HG03354 (cell line): ENCODE data around the gene IGSF9.

Experiments used
- ATAC-seq: cut with Tn5 transposase; IDR thresholded peaks from one replicate; pipeline ENCODE4 v1.9.1; 2021; ENCODE audit warnings: mild to moderate bottlenecking; ENCODE audit not compliant: unreplicated experiment, poor library complexity, severe bottlenecking

Gene IGSF9

DNA sequence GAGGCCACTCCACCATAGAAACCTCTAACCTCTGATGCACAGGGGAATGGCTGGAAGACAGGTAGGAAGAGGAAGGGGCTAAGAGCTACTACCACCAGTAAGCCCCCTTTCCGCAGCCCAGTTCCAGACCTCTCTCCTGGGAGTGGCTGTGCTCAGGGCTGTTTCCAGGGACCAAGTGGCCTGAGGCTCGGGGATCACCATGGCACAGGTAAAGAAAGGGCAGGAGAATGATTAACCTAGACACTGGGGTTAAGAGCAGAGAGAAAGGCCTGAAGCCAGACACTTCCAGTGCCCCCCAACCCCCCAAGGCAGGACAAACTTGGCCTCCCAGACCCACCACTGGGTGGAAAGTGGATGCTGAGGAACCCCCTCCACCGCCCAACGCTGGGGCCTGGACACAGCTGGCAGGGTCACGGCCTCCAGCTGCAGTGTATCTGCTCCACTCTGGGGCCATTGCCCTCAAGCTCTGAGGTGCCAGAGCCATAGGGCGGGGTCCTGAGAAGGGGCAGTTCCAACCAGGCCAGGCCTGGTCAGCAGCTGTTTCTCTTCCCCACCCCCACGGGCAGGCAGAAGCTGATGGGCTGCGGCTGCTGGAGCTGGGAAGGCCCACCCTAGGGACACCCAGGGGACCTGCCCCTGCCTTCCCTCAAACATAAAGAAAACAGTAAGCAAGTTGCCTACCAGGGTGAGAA is 22.8 kb downstream of the IGSF9 start:
- peak; percentile 7 for ATAC-seq

DNA sequence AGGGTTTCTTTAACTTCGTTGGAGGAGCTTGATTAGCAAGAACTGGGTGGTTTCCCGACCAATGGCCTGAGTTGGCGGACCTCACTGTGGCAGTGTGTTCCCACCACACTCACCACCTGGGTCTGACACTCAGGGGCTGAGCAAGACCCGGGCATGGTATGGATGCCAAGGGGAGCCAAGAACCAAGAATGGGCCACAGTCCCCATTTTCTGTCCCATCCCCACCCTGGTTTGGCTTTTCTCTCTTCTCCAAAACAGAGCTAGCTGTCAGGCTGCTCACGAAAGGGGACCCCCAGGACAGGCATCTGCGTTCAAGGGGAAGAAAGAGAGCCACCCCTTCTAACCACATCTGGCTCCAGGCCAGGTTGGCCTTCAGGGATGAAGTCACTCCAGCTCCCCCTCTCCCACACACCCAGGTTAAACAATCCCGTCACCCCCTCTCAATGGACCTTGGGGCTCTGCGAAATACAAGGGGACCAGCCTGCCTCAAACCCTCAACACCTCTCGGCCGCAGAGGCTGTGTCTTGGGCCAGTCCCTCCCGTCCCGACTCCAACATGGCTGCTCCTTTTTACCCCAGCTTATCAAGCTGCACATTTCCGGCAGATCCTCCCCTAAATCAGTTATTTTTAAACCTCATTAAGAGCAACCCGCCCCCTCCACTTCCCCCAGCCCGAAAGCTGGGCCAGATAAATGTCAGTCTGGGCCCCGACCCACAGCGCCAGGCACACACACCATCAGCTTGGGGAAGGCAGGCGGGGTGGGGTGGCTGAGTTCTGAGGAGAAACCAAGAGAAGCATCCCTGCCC is 23.5 kb downstream of the IGSF9 start:
- no peak for ATAC-seq

DNA sequence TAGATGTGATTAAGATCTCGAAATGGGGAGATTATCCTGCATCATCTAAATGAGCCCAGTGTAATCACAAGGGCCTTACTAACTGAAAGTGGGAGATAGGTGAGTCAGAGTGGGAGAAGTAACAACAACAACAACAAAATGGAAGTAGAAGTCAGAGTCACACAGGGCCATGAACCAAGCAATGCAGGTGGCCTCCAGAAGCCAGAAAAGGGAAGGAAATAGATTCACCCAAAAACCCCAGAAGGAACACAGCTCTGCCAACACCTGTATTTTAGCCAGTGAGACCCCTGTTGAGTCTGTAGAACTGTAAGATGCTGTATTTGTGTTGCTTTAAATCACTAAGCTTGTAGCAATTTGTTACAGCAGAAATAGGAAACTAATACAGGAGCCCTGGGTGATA is 24.2 kb downstream of the IGSF9 start:
- peak; percentile 17 for ATAC-seq

DNA sequence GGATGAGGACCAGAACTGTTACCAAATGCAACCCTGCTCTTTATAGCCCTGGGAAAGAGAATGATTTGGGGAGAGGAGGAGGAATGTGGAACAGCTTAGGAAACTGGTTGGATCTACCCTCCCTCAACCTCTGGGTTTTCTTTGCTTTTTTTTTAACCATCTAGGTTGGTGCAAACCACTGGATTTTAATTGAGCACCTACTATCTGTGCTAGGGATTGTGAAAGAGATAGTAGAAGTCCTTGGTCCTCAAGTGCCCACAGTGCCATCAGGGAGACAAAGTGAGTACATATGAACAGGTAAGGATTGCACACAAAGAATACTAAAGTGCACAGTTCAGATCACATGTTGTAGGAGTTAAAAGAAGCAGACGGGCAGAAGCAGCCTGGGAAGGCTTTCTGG is 24.8 kb downstream of the IGSF9 start:
- no peak for ATAC-seq

DNA sequence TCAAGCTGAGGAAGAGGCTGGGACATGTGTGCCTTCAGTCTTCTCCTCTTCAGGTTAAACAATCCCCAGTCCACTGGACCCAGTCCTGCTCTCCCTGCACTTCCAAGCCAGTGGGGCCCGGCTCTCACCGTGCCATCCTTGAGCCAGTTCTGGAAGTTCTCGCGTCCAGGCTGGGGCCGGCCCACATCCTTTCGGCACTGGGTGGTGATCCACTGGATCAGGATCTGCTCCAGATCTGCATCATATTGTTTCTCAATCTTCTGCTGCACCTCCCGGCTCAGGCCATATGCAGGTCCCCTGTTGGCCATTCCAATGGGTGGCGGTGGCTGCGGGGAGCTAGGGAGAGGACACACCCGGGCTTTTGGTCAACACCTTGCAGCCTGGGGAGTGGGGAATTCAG is 25.2 kb downstream of the IGSF9 start:
- no peak for ATAC-seq

DNA sequence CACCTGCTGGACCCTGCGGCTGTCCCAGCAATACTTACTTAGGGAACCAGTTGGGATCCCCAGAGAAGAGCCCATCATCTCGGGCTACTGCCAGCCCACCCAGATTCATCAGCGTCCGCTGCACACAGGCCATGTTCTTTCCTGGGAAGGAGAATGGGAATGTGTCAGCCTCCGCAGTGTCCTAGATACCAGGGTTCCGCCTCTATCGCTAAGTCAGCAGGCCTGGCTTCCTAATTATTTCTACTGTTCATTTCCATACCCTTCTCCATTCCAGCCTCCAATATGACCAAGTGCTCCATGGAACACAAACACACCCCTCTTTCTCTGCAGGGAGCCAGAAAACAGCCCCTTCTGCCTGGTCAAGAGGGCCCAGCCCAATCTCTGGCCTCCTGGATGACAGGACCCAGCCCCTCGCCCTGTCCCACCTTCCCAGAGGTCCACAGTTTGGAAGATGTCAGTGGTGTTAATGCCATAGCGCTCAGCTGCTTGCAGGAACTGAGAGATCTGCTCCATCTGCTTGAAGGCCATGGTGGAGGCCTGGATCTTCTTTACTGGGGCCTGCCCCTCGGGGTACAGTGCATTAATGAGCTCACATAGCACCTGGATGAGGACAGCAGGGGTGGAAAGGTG is 26.1 kb downstream of the IGSF9 start:
- no peak for ATAC-seq

DNA sequence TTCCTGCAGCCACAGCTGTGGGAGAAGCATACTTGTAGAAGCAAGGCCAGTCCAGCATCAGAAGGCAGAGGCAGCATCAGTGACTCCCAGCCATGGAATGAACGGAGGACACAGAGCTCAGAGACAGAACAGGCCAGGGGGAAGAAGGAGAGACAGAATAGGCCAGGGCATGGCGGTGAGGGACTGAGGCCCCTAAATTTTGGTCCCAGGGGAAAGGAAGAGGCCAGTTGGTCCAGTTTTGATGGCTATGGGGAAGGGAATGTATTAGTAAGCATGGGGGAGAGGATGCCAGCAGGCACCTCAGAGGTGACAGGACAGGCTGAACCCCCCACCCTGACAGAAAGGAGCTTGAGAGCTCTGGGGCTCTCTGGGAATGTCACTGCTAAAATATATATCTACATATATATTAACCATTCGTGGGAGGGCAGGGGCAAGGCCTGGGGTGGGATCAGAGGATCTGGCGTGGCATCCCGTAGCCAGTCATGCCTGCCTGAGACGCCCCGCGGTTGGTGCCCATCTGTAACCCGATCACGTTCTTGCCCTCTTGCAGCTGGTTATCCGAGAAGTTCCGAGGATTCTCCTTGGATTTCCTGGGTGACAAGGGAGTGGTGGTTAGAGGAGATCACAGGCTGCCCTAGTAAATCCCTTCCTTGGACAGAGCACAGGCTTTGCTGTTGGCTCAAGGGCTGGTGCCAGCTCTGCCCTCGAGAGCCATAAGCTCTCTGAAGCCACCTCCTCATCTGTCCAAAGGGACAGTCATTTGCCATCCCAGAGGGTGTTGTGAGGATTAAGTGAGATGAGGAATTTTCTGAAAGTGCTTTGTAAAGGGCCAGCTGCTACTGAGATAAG is 26.8 kb downstream of the IGSF9 start:
- ATAC-seq: no peak

GRCh38 chr1:159917533-159918351 is 27.7 kb downstream of the IGSF9 start:
- no peak for ATAC-seq

GRCh38 chr1:159916242-159917051 is 29.0 kb downstream of the IGSF9 start:
- no peak for ATAC-seq

- ATAC-seq: no peak
Observed at GRCh38 chr1:159915571-159916241, 29.7 kb downstream of the IGSF9 start.

GRCh38 chr1:159914252-159915018 is 31.0 kb downstream of the IGSF9 start:
- ATAC-seq: no peak

DNA sequence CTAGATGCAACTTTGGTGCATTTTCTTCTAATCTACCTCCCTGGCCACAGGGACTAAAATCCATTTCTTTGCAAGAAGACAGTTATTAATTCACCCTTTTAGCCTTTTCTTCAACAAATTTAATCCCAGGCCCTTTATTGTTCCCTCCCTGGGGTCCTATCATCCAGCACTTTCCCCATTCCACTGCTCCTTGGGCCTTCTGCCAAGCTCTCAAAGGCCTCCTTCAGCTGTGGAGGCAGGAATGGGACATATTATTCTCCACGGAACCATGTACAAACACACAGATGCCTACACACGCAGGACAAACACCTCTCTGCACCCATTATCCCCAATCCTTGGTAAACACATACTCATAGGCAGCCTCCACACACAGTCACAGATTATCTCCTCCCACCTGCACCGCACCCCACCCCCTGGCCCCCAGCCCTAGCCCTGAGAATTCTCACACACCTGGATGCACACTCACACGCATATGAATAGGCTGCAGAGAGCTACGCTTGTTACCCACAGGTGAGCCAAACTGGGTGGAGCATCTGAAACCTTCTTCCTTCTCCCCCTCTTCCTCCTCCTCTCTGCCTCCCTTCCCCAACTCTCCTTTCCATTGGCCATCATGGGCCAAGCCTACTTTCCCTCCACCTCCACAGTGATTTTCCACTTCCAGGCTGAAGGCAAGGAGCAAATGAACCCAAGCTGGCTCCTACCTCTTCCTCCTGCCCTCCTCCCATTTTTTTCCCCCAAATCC is 31.8 kb downstream of the IGSF9 start:
- ATAC-seq: no peak

DNA sequence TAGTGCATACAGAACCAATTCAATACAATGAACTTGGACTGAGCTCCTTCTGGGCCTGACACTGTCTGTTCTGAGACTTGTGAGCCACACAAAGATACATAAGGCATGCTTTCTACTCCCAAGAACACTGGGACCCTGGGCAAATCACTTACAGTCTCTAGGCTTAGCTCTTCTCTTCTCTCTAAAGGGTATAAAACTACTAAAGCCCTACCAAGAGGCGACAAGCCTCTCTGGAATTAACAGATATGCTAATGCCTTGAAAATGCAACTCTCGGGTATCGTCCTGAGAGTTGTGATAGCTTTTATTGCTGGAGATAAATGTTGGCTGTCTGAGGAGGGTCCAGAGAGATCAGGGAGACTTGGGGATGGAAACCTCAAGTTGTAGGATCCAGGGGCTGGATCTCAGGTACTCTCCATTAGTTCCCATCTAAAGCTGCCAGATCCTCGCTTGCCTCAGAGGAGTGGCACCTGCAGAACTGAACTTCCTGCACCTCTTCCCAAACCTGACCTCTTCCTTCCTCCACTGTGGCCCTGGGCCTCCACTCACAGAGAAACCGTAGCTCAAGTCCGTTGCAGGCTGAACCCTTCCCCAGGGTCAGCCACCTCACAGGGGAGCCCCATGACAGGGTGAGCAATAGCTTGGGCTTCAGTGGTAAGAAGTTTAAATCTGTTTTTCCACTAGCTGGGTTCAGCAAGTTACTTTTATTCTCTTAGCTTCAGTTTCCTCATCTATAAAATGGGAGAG is 33.9 kb downstream of the IGSF9 start:
- no peak for ATAC-seq

DNA sequence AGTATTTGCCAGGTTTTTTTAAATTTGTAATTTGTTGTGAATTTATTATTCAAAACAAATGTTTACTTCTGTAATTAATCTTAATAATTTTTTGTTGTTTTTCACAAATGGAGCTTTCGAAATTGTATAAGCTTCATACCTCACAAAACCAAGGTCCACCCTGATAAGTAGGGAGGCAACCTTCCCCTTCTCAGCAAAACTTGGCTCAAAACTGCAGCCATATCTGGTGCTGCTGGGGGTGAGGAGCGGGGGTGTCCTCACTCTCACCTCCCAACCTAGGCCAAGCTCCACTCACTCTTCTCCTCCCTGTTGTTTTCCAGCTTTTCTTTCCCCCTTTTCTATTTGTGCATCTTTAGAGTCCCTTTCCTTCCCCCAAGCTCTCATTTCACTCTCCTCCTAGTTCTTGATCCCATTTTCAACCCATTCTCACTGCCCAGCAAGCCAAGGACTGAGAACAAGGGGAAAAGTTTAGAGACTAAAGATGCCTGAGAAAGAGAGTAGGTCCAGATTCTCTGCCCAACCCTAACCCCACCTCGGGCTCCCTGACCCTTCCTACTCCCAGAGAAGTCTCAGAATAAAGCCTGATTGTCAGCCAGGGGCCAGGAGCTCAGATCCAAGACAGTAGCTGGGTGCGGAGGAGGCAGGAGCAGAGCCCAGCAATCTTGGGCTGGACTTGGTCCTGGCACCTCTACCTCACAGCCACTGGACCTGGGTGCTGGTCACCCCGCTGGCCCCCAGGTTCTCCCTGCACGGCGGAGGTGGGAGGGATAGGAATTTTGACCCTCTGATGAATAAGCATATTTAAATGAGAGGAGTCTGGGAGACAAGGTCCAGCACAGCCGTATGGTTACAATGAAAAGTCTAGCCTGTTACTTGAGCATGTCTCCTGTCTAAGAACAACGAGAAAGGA is 37.1 kb downstream of the IGSF9 start:
- no peak for ATAC-seq

DNA sequence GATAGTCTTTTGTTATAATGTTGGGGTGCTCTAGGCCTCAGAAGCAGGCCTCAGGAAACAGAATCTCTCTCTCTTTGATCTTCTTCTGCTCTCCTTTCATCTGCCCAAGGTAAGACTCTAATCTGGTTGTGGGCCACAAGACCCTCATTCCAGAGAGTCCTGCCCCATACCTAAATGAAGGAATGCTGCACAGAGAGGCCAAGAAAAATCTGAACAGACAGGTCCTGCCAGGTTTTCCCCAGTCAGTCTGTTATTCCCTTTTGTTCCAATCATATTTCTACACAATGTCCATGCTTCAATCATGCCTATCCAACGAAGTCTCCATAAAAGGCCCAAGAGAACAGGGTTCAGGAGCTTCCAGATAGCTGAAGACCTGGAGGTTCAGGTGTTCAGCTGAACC is 38.5 kb downstream of the IGSF9 start:
- no peak for ATAC-seq
